GM08714 (cell line): Measurements from ENCODE around the gene TMEM187.

Experiments
- H3K4me3 ChIP-seq: fragments of 200-500 bp; sonication (Bioruptor generic); 2 replicates; pipeline ENCODE4 v1.5.1; 2014; ENCODE audit warnings: mild to moderate bottlenecking, low read length, inconsistent platforms
- ZNF274 ChIP-seq: IDR thresholded peaks from 2 replicates; pipeline ENCODE4 v1.6.1; 2012; ENCODE audit warnings: mild to moderate bottlenecking, low read depth, low read length

The TMEM187 gene

GRCh38 chrX:153954558-153955227, 17.9 kb upstream of the TMEM187 start:
- no peak overlapping the region for H3K4me3 ChIP-seq
- TF ChIP-seq ZNF274, result no peak

DNA sequence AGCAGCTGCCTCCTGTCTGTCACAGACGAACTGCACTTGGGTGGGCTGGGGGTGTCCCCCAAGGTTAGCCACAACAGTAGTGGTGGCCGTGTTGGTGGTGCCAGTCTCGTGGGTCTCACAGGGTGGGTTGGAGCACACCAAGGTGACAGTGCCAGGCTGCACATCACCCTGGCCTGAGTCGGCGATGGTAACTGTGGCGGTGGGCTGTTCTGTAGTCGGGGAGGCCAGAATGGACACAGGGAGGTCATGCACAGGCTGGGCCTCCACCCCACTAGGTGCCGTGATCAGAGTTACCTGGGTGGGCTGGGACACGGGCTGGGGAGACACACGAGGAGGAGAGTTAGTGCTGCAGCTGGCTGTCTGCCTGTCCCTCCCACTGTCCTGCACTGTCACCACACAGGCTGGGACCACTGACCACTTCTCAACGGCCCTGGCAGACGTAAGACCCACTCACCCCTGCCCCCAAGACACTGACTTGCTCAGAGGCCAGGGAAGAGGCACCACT, 17.3 kb upstream of the TMEM187 start:
- no peak overlapping the region for H3K4me3 ChIP-seq
- TF ChIP-seq ZNF274, result no peak

DNA sequence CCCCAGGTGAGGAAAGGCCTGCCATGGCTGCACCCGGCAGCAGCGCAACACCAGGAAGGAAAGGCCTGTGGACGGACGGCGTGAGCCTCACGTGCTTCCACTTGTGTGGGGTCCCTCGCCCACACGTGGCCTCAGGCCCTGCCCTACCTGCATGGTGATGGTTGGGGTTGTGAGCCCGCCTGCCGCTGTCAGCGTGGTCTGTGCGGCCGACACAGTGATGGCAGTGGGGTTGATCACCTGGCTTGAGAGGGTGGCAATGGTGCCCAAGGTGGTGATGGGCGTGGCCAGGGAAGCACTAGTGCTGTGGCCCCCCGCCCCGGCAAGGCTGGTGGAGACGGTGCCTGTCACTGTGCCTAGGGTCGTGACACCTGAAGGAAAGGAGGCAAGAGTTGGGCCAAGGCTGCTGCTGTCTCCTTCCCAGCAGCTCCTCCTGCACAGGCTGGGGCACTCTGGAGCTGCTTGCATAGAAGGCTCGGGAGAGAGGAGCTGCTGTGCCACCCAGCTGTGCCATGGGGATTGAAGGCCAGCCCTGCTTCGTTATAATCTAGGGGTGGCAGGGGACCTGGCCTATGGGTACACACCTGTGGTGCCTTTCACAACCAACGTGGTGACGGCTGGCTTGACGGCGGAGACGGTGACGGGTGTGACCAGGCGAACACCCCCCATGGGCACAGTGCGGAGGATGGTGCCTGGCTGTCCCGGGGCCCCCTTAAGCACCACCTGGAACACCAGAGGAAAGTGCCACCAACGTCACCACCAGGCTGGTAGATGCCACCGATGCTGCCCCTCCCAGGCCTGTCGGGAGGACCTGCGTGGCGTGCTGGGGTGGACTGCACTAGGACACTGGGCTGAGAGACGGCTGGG, 16.3 kb upstream of the TMEM187 start:
- no peak for TF ChIP-seq ZNF274
- no peak overlapping the region for H3K4me3 ChIP-seq

GRCh38 chrX:153957224-153957623, 15.3 kb upstream of the TMEM187 start:
- no peak for TF ChIP-seq ZNF274
- H3K4me3 ChIP-seq, result no peak overlapping the region

DNA sequence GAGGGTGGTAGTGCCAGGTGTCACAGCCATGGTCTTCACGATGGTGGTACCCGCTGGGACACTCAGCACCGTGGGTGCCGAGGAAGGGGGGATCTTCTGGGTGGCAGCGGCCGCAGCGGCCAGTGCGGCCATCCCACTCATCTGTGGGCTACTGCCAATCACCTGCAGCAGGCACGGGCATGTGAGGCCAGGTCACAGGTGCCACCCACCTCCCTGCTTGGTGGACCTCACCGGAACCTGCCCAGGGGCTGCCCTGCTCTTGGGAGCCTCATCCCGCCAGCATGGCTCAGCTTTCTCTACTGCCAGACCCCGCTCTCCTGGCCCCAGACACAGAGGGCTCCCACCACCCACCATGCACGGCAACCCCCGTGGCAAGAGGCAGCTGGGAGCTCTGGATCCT, 13.9 kb upstream of the TMEM187 start:
- no peak for TF ChIP-seq ZNF274
- no peak overlapping the region for H3K4me3 ChIP-seq

DNA sequence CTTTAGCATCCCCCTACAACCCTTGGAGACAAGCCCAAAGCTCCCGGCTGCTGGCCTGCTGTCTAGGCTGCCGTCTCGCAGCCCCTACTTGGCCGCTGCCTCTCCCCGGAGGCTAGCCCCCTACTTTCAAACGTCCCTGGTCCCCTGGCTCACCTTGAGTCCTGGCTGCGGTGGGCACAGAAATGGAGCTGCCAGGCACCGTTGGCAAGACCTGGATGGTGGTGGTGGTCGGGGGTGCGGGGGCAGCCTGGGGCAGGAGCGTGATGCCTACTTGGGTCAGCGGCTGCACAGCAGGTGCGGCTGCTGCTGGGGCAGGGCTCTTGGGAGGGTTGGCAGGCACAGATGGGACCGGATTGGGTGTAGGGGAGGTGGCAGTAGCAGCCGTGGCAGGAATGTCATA, 12.9 kb upstream of the TMEM187 start:
- no peak for TF ChIP-seq ZNF274
- no peak overlapping the region for H3K4me3 ChIP-seq

DNA sequence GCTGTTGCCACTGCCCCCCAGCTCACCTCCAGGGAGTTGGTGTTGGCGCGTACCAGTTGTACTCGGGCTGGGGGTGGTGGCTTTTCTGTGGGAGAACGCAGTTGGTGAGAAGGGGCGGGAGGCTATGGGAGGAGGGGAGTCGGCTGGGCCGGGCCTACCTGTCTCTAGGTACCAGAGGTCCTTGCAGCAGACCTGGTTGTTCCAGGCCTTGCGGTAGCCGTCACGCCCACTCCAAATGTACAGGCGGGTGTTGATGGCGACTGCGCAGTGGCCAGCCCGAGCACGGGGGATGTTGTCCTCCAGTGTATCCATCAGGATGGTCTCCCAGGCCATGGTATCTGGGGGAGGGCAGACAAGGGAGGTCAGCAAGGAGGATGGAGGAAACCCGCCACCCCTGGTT, 12.5 kb upstream of the TMEM187 start:
- TF ChIP-seq ZNF274, result no peak
- no peak overlapping the region for H3K4me3 ChIP-seq

DNA sequence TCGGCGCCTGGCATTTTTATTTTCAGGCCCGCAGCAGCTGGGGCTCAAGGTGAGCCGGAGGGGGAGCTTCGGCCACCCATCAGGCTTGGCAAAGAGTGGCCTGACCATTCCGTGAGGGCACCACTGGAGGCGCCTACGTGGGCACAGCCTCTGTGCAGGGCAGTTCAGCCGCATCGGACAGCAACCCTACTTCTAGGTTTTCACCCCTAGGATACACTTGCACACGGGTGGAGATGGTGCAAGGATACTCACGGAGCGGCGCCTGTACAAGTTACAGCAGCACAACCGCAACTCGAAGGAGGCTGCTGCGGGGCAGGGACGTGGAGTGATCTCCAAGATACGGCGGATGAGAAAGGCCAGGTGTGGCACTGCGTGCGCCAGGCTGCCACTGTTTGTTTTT, 11.8 kb upstream of the TMEM187 start:
- H3K4me3 ChIP-seq, result no peak overlapping the region
- no peak for TF ChIP-seq ZNF274

GRCh38 chrX:153961292-153961691, 11.3 kb upstream of the TMEM187 start:
- H3K4me3 ChIP-seq, result no peak overlapping the region
- TF ChIP-seq ZNF274, result no peak

- H3K4me3 ChIP-seq, result no peak overlapping the region
- no peak for TF ChIP-seq ZNF274
Measured at GRCh38 chrX:153963546-153963945, 9.0 kb upstream of the TMEM187 start.

DNA sequence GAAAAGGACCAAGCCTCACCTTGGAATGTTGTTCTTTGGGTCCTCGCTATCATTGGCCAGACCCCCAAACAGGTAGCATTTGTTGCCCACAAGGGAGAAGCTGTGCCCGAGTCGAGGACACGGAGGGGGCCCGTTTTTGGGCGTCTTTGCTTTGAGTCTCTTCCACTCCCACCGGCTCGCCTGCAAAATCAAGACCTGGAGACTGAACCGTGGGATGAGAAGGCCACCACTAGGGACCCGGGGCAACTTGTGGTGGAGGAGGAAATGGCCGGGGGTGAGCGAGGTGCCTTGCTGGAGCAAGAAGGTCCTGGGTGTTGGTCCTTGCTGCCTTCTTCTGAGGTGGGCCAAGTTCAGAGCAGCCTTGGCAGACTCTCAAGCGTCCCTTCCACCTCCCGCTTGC, 8.4 kb upstream of the TMEM187 start:
- H3K4me3 ChIP-seq, result no peak overlapping the region
- TF ChIP-seq ZNF274, result no peak

DNA sequence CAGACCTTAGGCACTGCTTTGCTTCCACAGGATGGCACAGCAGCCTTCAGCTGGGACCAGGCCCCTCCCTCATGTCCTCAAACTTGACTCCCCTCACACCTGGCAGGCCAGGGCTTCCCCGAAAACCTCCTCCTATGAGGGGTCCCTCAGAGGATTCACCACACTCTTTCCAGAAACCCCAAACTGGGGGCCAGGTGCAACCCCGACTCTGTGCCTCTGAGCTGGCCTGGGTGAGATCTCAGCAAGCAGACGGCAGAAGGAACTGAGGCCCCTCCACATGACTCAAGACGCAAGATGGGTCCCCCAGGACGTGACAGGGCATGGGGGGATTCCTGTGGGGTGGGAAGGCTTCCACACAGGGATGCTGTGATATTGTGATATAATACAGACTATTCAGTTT, 7.1 kb upstream of the TMEM187 start:
- no peak for TF ChIP-seq ZNF274
- no peak overlapping the region for H3K4me3 ChIP-seq

DNA sequence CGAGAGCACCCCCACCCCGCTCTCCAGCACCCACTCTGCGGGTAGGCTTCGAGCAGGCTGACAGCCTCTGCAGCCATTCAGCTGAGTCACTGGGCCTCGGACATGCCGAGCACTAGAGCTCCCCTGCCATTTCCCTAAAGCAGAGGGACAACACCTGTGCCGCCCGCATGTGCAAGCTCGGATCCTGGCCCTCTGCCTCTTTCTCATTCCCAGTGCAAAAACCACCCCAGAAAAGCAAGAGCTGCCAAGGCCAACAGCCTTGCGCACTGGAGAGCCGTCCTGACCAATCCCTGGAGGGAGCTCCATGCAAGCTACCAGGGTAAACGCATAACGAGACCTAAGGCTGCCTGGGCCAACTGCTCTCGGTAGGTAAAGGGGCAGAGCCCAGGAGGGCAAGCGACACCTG, 6.3 kb upstream of the TMEM187 start:
- TF ChIP-seq ZNF274, result no peak
- H3K4me3 ChIP-seq, result no peak overlapping the region

- H3K4me3 ChIP-seq, result no peak overlapping the region; the same call in 1 of the 2 replicates
- no peak for TF ChIP-seq ZNF274
Measured at GRCh38 chrX:153966841-153967535, 5.6 kb upstream of the TMEM187 start.
